ENCODE measurements around the gene TRIM10.

- TF ChIP-seq POLR2A (IDR thresholded peaks at IDR 0.05) (no peak), CTCF (IDR thresholded peaks at IDR 0.05) (no peak)
Measured at GRCh38 chr6:30112402-30112994, 48.5 kb downstream of the TRIM10 start.
